Heart left ventricle (tissue), 16 donors: ENCODE results near the gene INO80C. TPM values are rescaled to one million over a fixed set of nuclear protein-coding genes. Genes with fewer than 3 reads are reported as not detected.

Experiments used
- ATAC-seq, 4 donors: fragments of 200-7000 bp; cut with Tn5 transposase; one replicate each; pipeline ENCODE4 v1.9.1; 2020 to 2022; ENCODE audit warnings: moderate library complexity in 4 of 4, mild to moderate bottlenecking in 3 of 4, moderate number of reproducible peaks in 1 of 4
- DNase-seq, 5 donors: peaks; one replicate each; pipeline ENCODE4 v3.0.0-alpha.2; 2020
- H3K27ac ChIP-seq, 12 donors: fragments of 200-600 bp; sonication (generic) in 4 of 12; one replicate each; pipeline versions ENCODE4 v1.5.0 to v1.8.0; 2016 to 2022; ENCODE audit warnings: mild to moderate bottlenecking in 2 of 12
- H3K27me3 ChIP-seq, 9 donors: fragments of 200-600 bp; sonication (generic) in 2 of 9; one replicate each; pipeline versions ENCODE4 v1.5.1 to v1.8.0; 2016 to 2022; ENCODE audit warnings: mild to moderate bottlenecking in 3 of 9
- H3K36me3 ChIP-seq, 9 donors: fragments of 200-600 bp; sonication (generic) in 2 of 9; one replicate each; pipeline versions ENCODE4 v1.5.0 to v1.8.0; 2018 to 2022; ENCODE audit warnings: mild to moderate bottlenecking in 2 of 9
- H3K4me1 ChIP-seq, 12 donors: fragments of 200-600 bp; sonication (generic) in 4 of 12; one replicate each; pipeline versions ENCODE4 v1.5.0 to v1.8.0; 2016 to 2022; ENCODE audit warnings: mild to moderate bottlenecking in 3 of 12
- H3K4me3 ChIP-seq, 12 donors: fragments of 200-600 bp; sonication (generic) in 4 of 12; one replicate each; pipeline versions ENCODE4 v1.5.0 to v1.8.0; 2017 to 2022; ENCODE audit warnings: mild to moderate bottlenecking in 9 of 12, moderate library complexity in 4 of 12
- H3K9me3 ChIP-seq, 12 donors: fragments of 200-600 bp; sonication (generic) in 4 of 12; one replicate each; pipeline versions ENCODE4 v1.5.0 to v1.8.0; 2016 to 2022; ENCODE audit warnings: mild to moderate bottlenecking in 1 of 12
- POLR2A ChIP-seq, 2 donors: fragments of 450-650 bp; IDR thresholded peaks; one replicate each; pipeline ENCODE4 v1.6.1; 2017; ENCODE audit warnings: antibody characterized with exemption in 2 of 2, mild to moderate bottlenecking in 2 of 2, moderate library complexity in 2 of 2
- WGBS, 4 donors: extraction: QIAGEN DNeasy Blood & Tissue Kit in 2 of 4; methylation state at CpG; one replicate each; pipeline versions ENCODE4 v1.1.5 to v1.1.7; 2013 to 2018; 5-methylcytosine and 5-hydroxymethylcytosine counted together
- intact Hi-C, 10 donors: fragments of 100-400 bp; cut with DNase I; formaldehyde crosslinking; loops; one replicate each; pipeline versions ENCODE4 v1.11.1 to v1.14.2; 2022
- polyA plus RNA-seq, 2 donors: library from polyadenylated mRNA; stranded (reverse); fragments of 200-250 nt; gene quantifications; one replicate each; pipeline ENCODE4 v1.2.3, GENCODE V29; 2013
- total RNA-seq, 9 donors: library from RNA; depleted of rRNA in 2 of 9; stranded (reverse); fragments of >200 nt in 2 of 9; fragmentation: NEBNext Ultra II Directional in 3 of 9; extraction: Animal tissue kit (Norgen Biotek cat#: 25700) in 3 of 9; gene quantifications; one replicate each; pipeline versions ENCODE4 v1.1.0 to v1.2.4, GENCODE V29; 2016 to 2023
- TF ChIP-seq, protein P1 (sequence below), 12 donors: fragments of 200-600 bp; sonication (generic) in 4 of 12; IDR thresholded peaks; one replicate each; pipeline versions ENCODE4 v1.5.0 to v1.8.0; 2018 to 2022; ENCODE audit warnings: antibody characterized with exemption in 12 of 12, mild to moderate bottlenecking in 5 of 12
- donor health status: ischemic (EF 13 %, LVEDD 7.1; RV severe dilation, severe dysfunction).
- donor health status: healthy with polysubstance abuse.
- donor health status: DM: no; HTN: yes; CAD: no.
- donor health status: DM: no; HTN: no; CAD: no.
- donor health status: ischemic (EF 25% LVEDD 6.9; RV normal size, moderate dysfunction).
- donor health status: ischemic (EF 25% LVEDD 5.7; RV mildly dilated, moderate dysfunction).
- donor health status: healthy.
- donor health status: DM: yes; HTN: yes; CAD: no.
- donor health status: ischemic (EF 35%, LVEDD 5.7; RV mildly dilated, moderate dysfunction).
- donor health status: nonischemic (EF 11% LVEDD 7.7; RV severe dilation, severe dysfunction).
- donor health status: DM: yes; HTN: yes; CAD: no.
- donor health status: PGD.
- donor health status: ischemic (EF 29% LVEDD 5.4; RV normal size, mild dysfunction).
- donor health status: nonischemic (EF 23%, LVEDD 6.1; RV moderate dilation, normal function).

Gene INO80C
- total and polyA plus RNA-seq, 11 donors = 5.6 to 29.0 (median 22.3) TPM

DNA sequence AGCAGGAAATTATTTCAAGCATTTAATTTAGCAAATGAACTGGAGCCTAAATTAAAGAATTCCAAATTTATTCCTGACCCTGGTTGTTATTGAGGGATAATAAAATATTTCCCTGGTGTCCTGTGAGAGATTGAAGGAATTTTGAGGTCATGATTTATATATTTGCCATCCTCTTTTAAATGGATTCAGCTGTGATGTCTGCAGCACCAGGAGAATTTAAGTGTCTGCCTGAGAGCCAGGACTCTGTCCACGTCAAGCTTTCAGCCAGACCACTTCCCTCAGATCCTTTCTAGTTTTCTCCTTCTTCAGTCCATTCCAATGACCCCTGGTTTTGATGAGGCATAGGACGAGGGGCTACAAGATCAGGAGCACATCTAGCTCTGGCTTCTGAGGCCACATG lies 59.9 kb downstream of the INO80C start:
- intact Hi-C loops = no loop called here
- no peak overlapping the region for H3K27ac ChIP-seq
- H3K9me3 ChIP-seq = peaks cover 0 to 17% (median 3%) of the 10 kb centered on the region in 12 donors
- TF ChIP-seq POLR2A (IDR thresholded peaks at IDR 0.05) = no peak
- TF ChIP-seq, protein P1, sequence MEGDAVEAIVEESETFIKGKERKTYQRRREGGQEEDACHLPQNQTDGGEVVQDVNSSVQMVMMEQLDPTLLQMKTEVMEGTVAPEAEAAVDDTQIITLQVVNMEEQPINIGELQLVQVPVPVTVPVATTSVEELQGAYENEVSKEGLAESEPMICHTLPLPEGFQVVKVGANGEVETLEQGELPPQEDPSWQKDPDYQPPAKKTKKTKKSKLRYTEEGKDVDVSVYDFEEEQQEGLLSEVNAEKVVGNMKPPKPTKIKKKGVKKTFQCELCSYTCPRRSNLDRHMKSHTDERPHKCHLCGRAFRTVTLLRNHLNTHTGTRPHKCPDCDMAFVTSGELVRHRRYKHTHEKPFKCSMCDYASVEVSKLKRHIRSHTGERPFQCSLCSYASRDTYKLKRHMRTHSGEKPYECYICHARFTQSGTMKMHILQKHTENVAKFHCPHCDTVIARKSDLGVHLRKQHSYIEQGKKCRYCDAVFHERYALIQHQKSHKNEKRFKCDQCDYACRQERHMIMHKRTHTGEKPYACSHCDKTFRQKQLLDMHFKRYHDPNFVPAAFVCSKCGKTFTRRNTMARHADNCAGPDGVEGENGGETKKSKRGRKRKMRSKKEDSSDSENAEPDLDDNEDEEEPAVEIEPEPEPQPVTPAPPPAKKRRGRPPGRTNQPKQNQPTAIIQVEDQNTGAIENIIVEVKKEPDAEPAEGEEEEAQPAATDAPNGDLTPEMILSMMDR (IDR thresholded peaks at IDR 0.05) = no peak
- H3K36me3 ChIP-seq = no peaks in the 10 kb centered on the region
- WGBS, 4 donors = 82 to 92% (median 86%) methylated on average over 2 of the region's 2 CpGs
- ATAC-seq (no peak), DNase-seq (no peak)
- no peak overlapping the region for H3K4me3 ChIP-seq
- H3K4me1 ChIP-seq = peaks cover 0 to 4% (median 0%) of the 10 kb centered on the region in 12 donors
- H3K27me3 ChIP-seq = no peaks in the 10 kb centered on the region

DNA sequence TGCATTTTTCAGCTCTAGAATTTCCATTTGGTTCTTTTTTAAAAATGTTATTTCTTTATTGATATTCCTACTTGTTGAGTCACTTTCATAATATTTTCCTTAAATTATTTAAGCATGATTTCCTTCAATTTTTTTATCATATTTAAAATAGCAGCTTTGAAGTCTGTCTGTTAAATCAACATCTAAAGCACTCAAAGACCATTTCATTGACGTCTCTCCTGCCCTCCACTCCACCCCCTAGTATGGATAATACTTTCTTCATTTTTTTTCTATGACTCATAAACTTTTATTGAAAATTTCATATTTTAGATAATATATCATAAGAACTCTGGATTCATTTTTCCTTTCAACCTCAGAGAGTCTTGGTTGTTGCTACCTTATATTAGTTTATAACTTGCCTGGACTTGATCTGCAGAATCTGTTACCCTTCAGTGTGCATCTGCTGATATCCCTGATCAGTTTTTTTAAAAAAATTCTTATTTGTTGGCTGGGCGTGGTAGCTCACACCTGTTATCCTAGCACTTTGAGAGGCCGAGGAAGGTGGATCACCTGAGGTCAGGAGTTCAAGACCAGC lies 61.6 kb downstream of the INO80C start:
- no peaks in the 10 kb centered on the region for H3K36me3 ChIP-seq
- 75 to 91% (median 88%) methylated on average over 3 of the region's 3 CpGs for WGBS, 4 donors
- DNase-seq (no peak), ATAC-seq (no peak)
- no peak overlapping the region for H3K27ac ChIP-seq
- no peaks in the 10 kb centered on the region for H3K27me3 ChIP-seq
- H3K4me3 ChIP-seq = no peak overlapping the region
- intact Hi-C loops = no loop called here
- peaks cover 0 to 17% (median 3%) of the 10 kb centered on the region in 12 donors for H3K9me3 ChIP-seq
- TF ChIP-seq, protein P1 (IDR thresholded peaks at IDR 0.05) = no peak
- TF ChIP-seq POLR2A (IDR thresholded peaks at IDR 0.05) = no peak
- H3K4me1 ChIP-seq = peaks cover 0 to 5% (median 0%) of the 10 kb centered on the region in 12 donors

DNA sequence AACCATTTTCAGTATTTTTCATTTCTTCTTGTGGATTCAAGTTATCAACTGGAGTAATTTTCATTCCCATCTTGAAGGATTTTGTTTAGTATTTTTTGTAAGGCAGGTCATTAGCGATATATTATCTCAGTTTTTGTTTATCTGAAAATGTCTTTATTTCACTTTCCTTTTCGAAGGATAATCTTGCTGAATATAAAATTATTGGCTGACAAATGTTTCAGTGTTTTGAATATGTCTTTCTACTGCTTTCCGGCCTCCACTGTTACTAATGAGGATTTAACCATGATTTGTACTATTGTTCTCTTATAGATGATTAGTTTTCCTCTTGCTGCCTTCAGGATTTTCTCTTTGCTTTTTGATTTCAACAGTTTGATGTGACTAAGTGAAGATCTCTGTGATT lies 62.4 kb downstream of the INO80C start:
- no peak for TF ChIP-seq POLR2A (IDR thresholded peaks at IDR 0.05)
- TF ChIP-seq, protein P1 (IDR thresholded peaks at IDR 0.05) = no peak
- H3K27ac ChIP-seq = no peak overlapping the region
- no peaks in the 10 kb centered on the region for H3K36me3 ChIP-seq
- 94 to 96% (median 95%) methylated on average over 3 of the region's 3 CpGs for WGBS, 4 donors
- intact Hi-C loops = no loop called here
- no peak overlapping the region for H3K4me3 ChIP-seq
- no peak for ATAC-seq
- no peaks in the 10 kb centered on the region for H3K27me3 ChIP-seq
- DNase-seq = no peak
- H3K9me3 ChIP-seq = peaks cover 0 to 17% (median 3%) of the 10 kb centered on the region in 12 donors
- H3K4me1 ChIP-seq = peaks cover 0 to 7% (median 0%) of the 10 kb centered on the region in 12 donors

DNA sequence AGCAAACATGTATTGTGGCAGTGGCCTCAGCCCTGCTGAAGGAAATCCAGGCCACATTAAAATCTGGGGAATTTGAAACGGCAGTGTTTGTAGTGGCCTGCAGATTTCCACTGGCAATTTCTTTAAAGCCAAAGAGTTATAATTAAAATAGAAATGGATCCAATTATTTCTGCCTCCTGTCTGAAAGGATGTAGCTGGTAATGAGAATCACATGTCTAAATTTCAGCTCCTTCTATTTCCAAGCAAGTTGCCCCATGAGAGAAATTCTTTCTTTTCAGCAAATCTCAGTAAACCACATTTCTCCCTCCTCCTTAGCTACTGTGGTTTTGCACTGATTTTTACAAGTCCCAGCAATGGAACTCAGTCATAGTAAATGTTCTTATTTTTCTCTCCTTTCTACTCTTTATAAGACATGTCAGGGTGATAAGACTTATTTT lies 65.2 kb downstream of the INO80C start:
- TF ChIP-seq, protein P1 (IDR thresholded peaks at IDR 0.05) = no peak
- no peak for TF ChIP-seq POLR2A (IDR thresholded peaks at IDR 0.05)
- Histone ChIP-seq H3K27me3 (no peaks in the 10 kb centered on the region), H3K27ac (peak overlapping the region in 3 of 12 donors; percentile 9 to 25 (median 21)), H3K9me3 (peaks cover 0 to 17% (median 3%) of the 10 kb centered on the region in 12 donors), H3K4me3 (no peak overlapping the region), H3K36me3 (no peaks in the 10 kb centered on the region), H3K4me1 (peaks cover 0 to 9% (median 0%) of the 10 kb centered on the region in 12 donors)
- DNase-seq = no peak
- WGBS, 4 donors = 24 to 38% (median 29%) methylated on average over 1 of the region's 1 CpG
- peak in 2 of 4 donors; percentile 51 to 58 for ATAC-seq
- intact Hi-C loops = no loop called here
